Transverse colon (tissue), 4 donors: ENCODE results near the gene MTMR10. TPM values are rescaled to one million over a fixed set of nuclear protein-coding genes. Genes with fewer than 3 reads are reported as not detected.

ENCODE experiments used
- DNase-seq: peaks from one replicate; pipeline ENCODE4 v3.0.0-alpha.2; 2019
- H3K27ac ChIP-seq, 4 donors: fragments of 200-600 bp; sonication (generic); 2 replicates each; pipeline ENCODE4 v1.5.1; 2016 to 2018; ENCODE audit warnings: inconsistent platforms in 4 of 4
- H3K27me3 ChIP-seq: fragments of 200-600 bp; sonication (generic); 2 replicates; pipeline ENCODE4 v1.5.1; 2017; ENCODE audit warnings: inconsistent platforms
- H3K36me3 ChIP-seq, 4 donors: fragments of 200-600 bp; sonication (generic); 2 replicates each; pipeline ENCODE4 v1.5.1; 2017 to 2019; ENCODE audit warnings: inconsistent platforms in 4 of 4
- H3K4me1 ChIP-seq, 4 donors: fragments of 200-600 bp; sonication (generic); 2 replicates each; pipeline ENCODE4 v1.5.1; 2017 to 2020; ENCODE audit warnings: inconsistent platforms in 4 of 4
- H3K4me3 ChIP-seq, 4 donors: fragments of 200-600 bp; sonication (generic); 1 replicate in 1 of 4; 2 replicates in 3 of 4; pipeline versions ENCODE4 v1.5.1 to v1.6.1; 2017 to 2019; ENCODE audit warnings: inconsistent platforms in 4 of 4
- H3K9me3 ChIP-seq, 2 donors: fragments of 200-600 bp; sonication (generic); 2 replicates each; pipeline ENCODE4 v1.5.1; 2017 to 2019; ENCODE audit warnings: inconsistent platforms in 2 of 2
- EP300 ChIP-seq: sonication (generic); formaldehyde crosslinking; IDR thresholded peaks from one replicate; pipeline ENCODE4 v1.6.1; 2017; ENCODE audit warnings: antibody characterized with exemption, low read depth
- POLR2A ChIP-seq: fragments of 450-650 bp; IDR thresholded peaks from one replicate; pipeline ENCODE4 v1.6.1; 2016; ENCODE audit warnings: antibody characterized with exemption, mild to moderate bottlenecking, moderate library complexity
- POLR2AphosphoS5 ChIP-seq, 3 donors: sonication (generic); formaldehyde crosslinking; IDR thresholded peaks; one replicate each; pipeline ENCODE4 v1.6.1; 2016; ENCODE audit warnings: antibody characterized with exemption in 3 of 3
- WGBS, 2 donors: methylation state at CpG; one replicate each; pipeline ENCODE4 v1.1.5; 2018; ENCODE audit warnings: low coverage in 1 of 2; 5-methylcytosine and 5-hydroxymethylcytosine counted together
- in situ Hi-C, 4 donors: fragments of 200-750 bp; cut with MboI; loops; one replicate each; pipeline versions ENCODE4 v1.15.0 to v1.15.1; 2017; ENCODE audit warnings: low sequenced_read_pairs in 3 of 4, low pct_ligation_motif_present in 1 of 4, low pct_unique_long_range_greater_than_20kb in 1 of 4
- intact Hi-C: fragments of 100-400 bp; cut with DNase I; formaldehyde crosslinking; loops from one replicate; pipeline ENCODE4 v1.15.1; 2023; ENCODE audit warnings: low total_unique reads
- total RNA-seq, 4 donors: library from RNA; depleted of rRNA; stranded (reverse); fragments of >200 nt; gene quantifications; one replicate each; pipeline ENCODE4 v1.1.0, GENCODE V29; 2016
- TF ChIP-seq, protein P1 (sequence below), 5 experiments: fragments of 200-600 bp in 3 of 5; fragments of 450-650 bp in 2 of 5; sonication (generic) in 3 of 5; IDR thresholded peaks; 1 replicate in 2 of 5; 2 replicates in 3 of 5; pipeline ENCODE4 v1.5.1; 2016 to 2017; ENCODE audit warnings: antibody characterized with exemption in 5 of 5, inconsistent platforms in 3 of 5, mild to moderate bottlenecking in 2 of 5, moderate library complexity in 1 of 5

Gene MTMR10
- total RNA-seq, 4 donors from 2014 or later = 11.1 to 40.8 (median 32.7) TPM

DNA sequence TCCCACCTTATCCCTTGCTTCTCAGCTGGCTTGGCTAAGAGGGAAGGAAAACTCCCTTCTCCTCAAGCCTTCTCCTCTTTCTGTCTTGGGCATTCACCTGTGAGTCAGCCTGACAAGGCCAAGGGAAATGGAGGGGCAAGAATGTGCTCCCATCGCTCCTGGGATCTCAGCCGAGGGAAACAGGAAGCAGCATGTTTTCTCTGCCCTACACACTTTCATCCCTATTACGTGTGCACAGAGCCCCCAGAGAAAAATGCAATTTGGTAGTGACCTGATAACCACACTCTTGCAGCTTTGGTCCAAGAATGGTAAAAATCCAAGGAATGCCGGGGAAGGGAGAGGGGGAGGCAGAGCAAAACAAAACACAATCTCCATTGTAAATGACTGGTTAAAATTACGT is 32.9 kb upstream of the MTMR10 start:
- H3K9me3 ChIP-seq = no peaks in the 10 kb centered on the region
- no peaks in the 10 kb centered on the region for H3K36me3 ChIP-seq
- H3K4me3 ChIP-seq = no peak overlapping the region
- no peak for DNase-seq
- TF ChIP-seq, protein P1, sequence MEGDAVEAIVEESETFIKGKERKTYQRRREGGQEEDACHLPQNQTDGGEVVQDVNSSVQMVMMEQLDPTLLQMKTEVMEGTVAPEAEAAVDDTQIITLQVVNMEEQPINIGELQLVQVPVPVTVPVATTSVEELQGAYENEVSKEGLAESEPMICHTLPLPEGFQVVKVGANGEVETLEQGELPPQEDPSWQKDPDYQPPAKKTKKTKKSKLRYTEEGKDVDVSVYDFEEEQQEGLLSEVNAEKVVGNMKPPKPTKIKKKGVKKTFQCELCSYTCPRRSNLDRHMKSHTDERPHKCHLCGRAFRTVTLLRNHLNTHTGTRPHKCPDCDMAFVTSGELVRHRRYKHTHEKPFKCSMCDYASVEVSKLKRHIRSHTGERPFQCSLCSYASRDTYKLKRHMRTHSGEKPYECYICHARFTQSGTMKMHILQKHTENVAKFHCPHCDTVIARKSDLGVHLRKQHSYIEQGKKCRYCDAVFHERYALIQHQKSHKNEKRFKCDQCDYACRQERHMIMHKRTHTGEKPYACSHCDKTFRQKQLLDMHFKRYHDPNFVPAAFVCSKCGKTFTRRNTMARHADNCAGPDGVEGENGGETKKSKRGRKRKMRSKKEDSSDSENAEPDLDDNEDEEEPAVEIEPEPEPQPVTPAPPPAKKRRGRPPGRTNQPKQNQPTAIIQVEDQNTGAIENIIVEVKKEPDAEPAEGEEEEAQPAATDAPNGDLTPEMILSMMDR (IDR thresholded peaks at IDR 0.05) = no peak
- TF ChIP-seq POLR2AphosphoS5 (IDR thresholded peaks at IDR 0.05) = no peak
- no peak for TF ChIP-seq EP300
- no peak for TF ChIP-seq POLR2A
- H3K27me3 ChIP-seq = no peaks in the 10 kb centered on the region
- in situ Hi-C loops (no loop called here), intact Hi-C loops (no loop called here)
- peaks cover 0 to 14% (median 4%) of the 10 kb centered on the region in 4 donors for H3K4me1 ChIP-seq
- no peak overlapping the region for H3K27ac ChIP-seq
- WGBS, 2 donors = 35 to 37% methylated on average over 3 to 5 of the region's 5 CpGs

DNA sequence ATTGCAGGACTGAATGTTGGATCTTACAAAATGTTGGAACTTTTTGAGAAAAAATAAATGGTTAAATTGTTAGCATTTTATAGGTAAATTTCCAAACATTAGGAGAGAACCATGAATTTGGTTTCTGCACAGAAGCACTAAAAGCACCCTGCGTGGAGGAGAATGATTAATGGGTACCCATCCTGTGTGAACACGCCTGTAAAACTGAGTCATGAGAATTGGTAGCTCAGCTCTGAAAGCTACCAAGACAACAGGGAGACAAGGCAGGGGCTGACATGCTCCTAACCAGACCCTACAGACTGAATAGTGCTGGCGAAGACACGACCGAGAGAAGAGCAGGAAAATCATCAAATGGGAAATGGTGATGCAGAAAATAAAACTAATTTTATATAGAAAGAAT is 32.4 kb upstream of the MTMR10 start:
- intact Hi-C loops (no loop called here), in situ Hi-C loops (no loop called here)
- no peak for DNase-seq
- no peak overlapping the region for H3K27ac ChIP-seq
- H3K36me3 ChIP-seq = no peaks in the 10 kb centered on the region
- no peaks in the 10 kb centered on the region for H3K27me3 ChIP-seq
- peaks cover 0 to 14% (median 4%) of the 10 kb centered on the region in 4 donors for H3K4me1 ChIP-seq
- H3K9me3 ChIP-seq = no peaks in the 10 kb centered on the region
- 92 to 94% methylated on average over 5 of the region's 5 CpGs for WGBS, 2 donors
- H3K4me3 ChIP-seq = no peak overlapping the region
- no peak for TF ChIP-seq EP300

DNA sequence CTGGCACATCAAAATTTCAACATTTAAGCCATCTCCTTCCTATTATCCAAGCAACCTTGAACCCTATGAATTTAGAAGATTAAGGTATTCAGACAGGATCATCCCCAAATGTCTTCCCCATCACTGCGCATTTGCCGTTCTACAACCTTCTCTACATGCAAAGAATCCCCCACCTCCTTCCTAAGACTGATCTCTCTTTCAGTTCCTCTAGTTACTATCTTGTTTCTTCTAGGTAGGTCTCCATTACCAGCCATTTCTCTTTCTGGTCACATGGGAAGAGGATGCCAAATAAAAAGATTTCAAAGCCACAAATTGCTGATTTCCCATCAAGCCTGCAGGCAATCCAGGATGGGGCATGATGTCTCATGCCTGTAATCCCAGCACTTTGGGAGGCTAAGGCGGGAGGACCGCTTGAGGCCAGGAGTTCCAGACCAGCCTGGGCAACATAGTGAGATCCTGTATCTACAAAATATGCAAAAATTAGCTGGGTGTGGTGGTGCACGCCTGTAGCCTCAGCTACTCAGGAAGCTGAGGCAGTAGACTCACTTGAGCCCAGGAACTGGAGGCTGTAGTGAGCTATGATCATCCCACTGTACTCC is 29.7 kb upstream of the MTMR10 start:
- Histone ChIP-seq H3K9me3 (no peaks in the 10 kb centered on the region), H3K4me3 (no peak overlapping the region), H3K27ac (no peak overlapping the region), H3K36me3 (no peaks in the 10 kb centered on the region), H3K27me3 (no peaks in the 10 kb centered on the region), H3K4me1 (peaks cover 0 to 14% (median 6%) of the 10 kb centered on the region in 4 donors)
- in situ Hi-C loops = no loop called here
- intact Hi-C loops = no loop called here
- DNase-seq = no peak
- 84 to 90% methylated on average over 4 to 5 of the region's 5 CpGs for WGBS, 2 donors
- TF ChIP-seq EP300 (no peak), POLR2AphosphoS5 (IDR thresholded peaks at IDR 0.05) (no peak), POLR2A (no peak)
- TF ChIP-seq, protein P1 (IDR thresholded peaks at IDR 0.05) = no peak

DNA sequence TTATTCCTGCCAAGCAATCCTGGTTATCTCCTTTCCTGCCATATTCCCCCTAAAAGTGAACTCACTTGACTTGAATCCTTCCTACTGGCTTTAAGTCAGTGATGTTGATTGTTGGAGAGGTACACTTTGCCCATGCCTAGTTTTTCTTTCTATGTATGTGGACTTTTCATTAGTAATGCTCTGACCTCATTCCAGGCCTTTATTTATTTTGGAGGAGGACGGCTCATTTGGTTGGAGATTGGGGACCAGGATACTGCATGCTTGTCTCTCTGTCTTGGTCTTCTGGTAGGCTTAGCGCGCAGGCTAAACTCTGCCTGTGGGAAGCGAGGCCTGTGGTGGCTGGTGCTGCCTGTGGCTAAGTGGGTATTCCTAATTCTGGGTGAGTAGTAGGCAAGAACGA is 29.1 kb upstream of the MTMR10 start:
- H3K27ac ChIP-seq = no peak overlapping the region
- H3K4me3 ChIP-seq = no peak overlapping the region
- H3K27me3 ChIP-seq = no peaks in the 10 kb centered on the region
- intact Hi-C loops (no loop called here), in situ Hi-C loops (no loop called here)
- DNase-seq = no peak
- H3K9me3 ChIP-seq = no peaks in the 10 kb centered on the region
- peaks cover 0 to 14% (median 6%) of the 10 kb centered on the region in 4 donors for H3K4me1 ChIP-seq
- TF ChIP-seq EP300 = no peak
- TF ChIP-seq POLR2AphosphoS5 (IDR thresholded peaks at IDR 0.05) = no peak
- TF ChIP-seq, protein P1 (IDR thresholded peaks at IDR 0.05) = no peak
- no peak for TF ChIP-seq POLR2A
- WGBS, 2 donors = 57 to 88% methylated on average over 2 to 5 of the region's 5 CpGs
- no peaks in the 10 kb centered on the region for H3K36me3 ChIP-seq

DNA sequence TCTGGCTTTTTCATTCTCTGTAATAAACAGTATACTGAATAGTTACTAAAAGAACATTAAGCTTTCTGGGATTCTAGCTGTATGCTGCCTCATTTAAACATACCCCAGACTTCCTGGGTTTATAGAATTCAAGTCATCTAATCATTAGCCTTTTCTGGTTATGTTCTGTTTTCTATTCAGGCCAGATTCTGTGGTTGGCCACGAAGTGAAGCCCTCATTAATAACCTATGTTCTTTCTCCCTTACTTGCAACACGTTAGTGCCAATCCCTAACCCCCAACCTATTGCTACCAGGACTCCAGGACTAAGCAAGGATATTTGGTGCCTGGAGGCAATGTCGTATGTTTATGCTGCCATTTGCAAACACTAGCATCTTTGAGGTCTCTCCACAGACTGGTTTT is 28.6 kb upstream of the MTMR10 start:
- H3K4me3 ChIP-seq = no peak overlapping the region
- no peaks in the 10 kb centered on the region for H3K36me3 ChIP-seq
- WGBS, 2 donors = 89 to 100% methylated on average over 2 to 3 of the region's 3 CpGs
- H3K27ac ChIP-seq = no peak overlapping the region
- no peak for TF ChIP-seq POLR2AphosphoS5 (IDR thresholded peaks at IDR 0.05)
- TF ChIP-seq POLR2A = no peak
- no peak for TF ChIP-seq EP300
- TF ChIP-seq, protein P1 (IDR thresholded peaks at IDR 0.05) = no peak
- intact Hi-C loops = no loop called here
- no peak for DNase-seq
- no peaks in the 10 kb centered on the region for H3K9me3 ChIP-seq
- H3K4me1 ChIP-seq = peaks cover 0 to 10% (median 4%) of the 10 kb centered on the region in 4 donors
- H3K27me3 ChIP-seq = no peaks in the 10 kb centered on the region
- in situ Hi-C loops = no loop called here
